OCI-LY1 (cell line): ENCODE results near the gene AGPS.

Source experiments
- H2AFZ ChIP-seq: fragments of 200-600 bp; sonication (generic), shearing (Covaris generic); 2 replicates; pipeline ENCODE4 v1.6.0; 2014; ENCODE audit warnings: antibody characterized with exemption, mild to moderate bottlenecking, low read length
- H3F3A ChIP-seq: fragments of 200-600 bp; sonication (generic), shearing (Covaris generic); 2 replicates; pipeline ENCODE4 v1.6.0; 2014; ENCODE audit warnings: mild to moderate bottlenecking, antibody characterized with exemption, low read length, moderate library complexity; ENCODE audit not compliant: insufficient read depth
- H3K27ac ChIP-seq: fragments of 200-600 bp; sonication (generic); 2 replicates; pipeline ENCODE4 v1.5.1; 2014; ENCODE audit warnings: low read length, mixed run types, mild to moderate bottlenecking, low read depth; ENCODE audit not compliant: poor library complexity, severe bottlenecking
- H3K27me3 ChIP-seq: fragments of 200-600 bp; sonication (generic); 2 replicates; pipeline ENCODE4 v1.6.0; 2014; ENCODE audit warnings: antibody characterized with exemption, mild to moderate bottlenecking, low read length, moderate library complexity; ENCODE audit not compliant: insufficient read depth
- H3K36me3 ChIP-seq: fragments of 200-600 bp; sonication (generic); 2 replicates; pipeline ENCODE4 v1.6.1; 2014; ENCODE audit warnings: mild to moderate bottlenecking, antibody characterized with exemption, low read length, moderate library complexity, mixed read lengths; ENCODE audit not compliant: insufficient read depth
- H3K4me1 ChIP-seq: fragments of 200-600 bp; sonication (generic); 2 replicates; pipeline ENCODE4 v1.5.1; 2014; ENCODE audit warnings: mild to moderate bottlenecking, low read length, moderate library complexity; ENCODE audit not compliant: insufficient read depth, severe bottlenecking
- H3K4me2 ChIP-seq: fragments of 200-600 bp; sonication (generic), shearing (Covaris generic); 2 replicates; pipeline ENCODE4 v1.6.1; 2014; ENCODE audit warnings: low read length
- H3K4me3 ChIP-seq: fragments of 200-600 bp; sonication (generic); 2 replicates; pipeline ENCODE4 v1.5.1; 2014; ENCODE audit warnings: low read length, low read depth, mild to moderate bottlenecking, mixed read lengths; ENCODE audit not compliant: poor library complexity, severe bottlenecking
- H3K79me2 ChIP-seq: fragments of 200-600 bp; shearing (Covaris generic); 2 replicates; pipeline ENCODE4 v1.6.1; 2016; ENCODE audit warnings: mixed run types, low read length, mixed read lengths; ENCODE audit not compliant: insufficient read depth
- H3K9ac ChIP-seq: fragments of 200-600 bp; sonication (generic), shearing (Covaris generic); 2 replicates; pipeline ENCODE4 v1.6.1; 2014; ENCODE audit warnings: mild to moderate bottlenecking, low read length, mixed read lengths
- H3K9me2 ChIP-seq: fragments of 200-600 bp; sonication (generic), shearing (Covaris generic); 2 replicates; pipeline ENCODE4 v1.6.1; 2014; ENCODE audit warnings: low read depth, mild to moderate bottlenecking, low read length, mixed read lengths
- H3K9me3 ChIP-seq: fragments of 200-600 bp; shearing (Covaris generic); 2 replicates; pipeline ENCODE4 v1.6.1; 2014; ENCODE audit warnings: low read length, mixed read lengths
- H4K20me1 ChIP-seq: fragments of 200-600 bp; sonication (generic), shearing (Covaris generic); 2 replicates; pipeline ENCODE4 v1.6.0; 2016; ENCODE audit warnings: mild to moderate bottlenecking, low read length; ENCODE audit not compliant: insufficient read depth
- CTCF ChIP-seq: fragments of 200-600 bp; sonication (generic), shearing (Covaris generic); IDR thresholded peaks from 2 replicates; pipeline ENCODE4 v1.5.1; 2017; ENCODE audit warnings: mild to moderate bottlenecking, antibody characterized with exemption, low read length, moderate library complexity, mixed read lengths
- EZH2 ChIP-seq: fragments of 200-600 bp; sonication (generic), shearing (Covaris generic); IDR thresholded peaks from 2 replicates; pipeline ENCODE4 v1.8.0; 2017; ENCODE audit warnings: borderline replicate concordance, mixed run types, mild to moderate bottlenecking, antibody characterized with exemption, low read length, moderate library complexity, mixed read lengths

The AGPS gene

GRCh38 chr2:177445200-177445599 is 52.6 kb downstream of the AGPS start:
- peaks cover 7% of the 10 kb centered on the region for H3K9me3 ChIP-seq
- H3K4me3 ChIP-seq = no peak overlapping the region
- H3K79me2 ChIP-seq = no peaks in the 10 kb centered on the region
- H4K20me1 ChIP-seq = no peaks in the 10 kb centered on the region
- no peaks in the 10 kb centered on the region for H3K27me3 ChIP-seq
- H3K4me2 ChIP-seq = no peak overlapping the region
- no peak overlapping the region for H3K27ac ChIP-seq
- H3K4me1 ChIP-seq = no peaks in the 10 kb centered on the region
- H3F3A ChIP-seq = no peaks in the 10 kb centered on the region
- H3K9ac ChIP-seq = no peak overlapping the region
- H3K36me3 ChIP-seq = peaks cover 64% of the 10 kb centered on the region
- H3K9me2 ChIP-seq = no peaks in the 10 kb centered on the region
- no peak overlapping the region for H2AFZ ChIP-seq
- TF ChIP-seq EZH2 = no peak
- TF ChIP-seq CTCF = no peak

GRCh38 chr2:177448031-177448430 is 55.5 kb downstream of the AGPS start:
- Histone ChIP-seq H3K4me2 (no peak overlapping the region), H3K36me3 (peaks cover 53% of the 10 kb centered on the region)

GRCh38 chr2:177449159-177449558 is 56.6 kb downstream of the AGPS start:
- no peaks in the 10 kb centered on the region for H3F3A ChIP-seq
- H3K4me2 ChIP-seq = no peak overlapping the region
- H3K27ac ChIP-seq = no peak overlapping the region
- H3K9me3 ChIP-seq = peaks cover 7% of the 10 kb centered on the region
- no peaks in the 10 kb centered on the region for H3K27me3 ChIP-seq
- H3K9me2 ChIP-seq = no peaks in the 10 kb centered on the region
- no peak overlapping the region for H3K9ac ChIP-seq
- no peaks in the 10 kb centered on the region for H4K20me1 ChIP-seq
- H3K4me3 ChIP-seq = no peak overlapping the region
- H3K4me1 ChIP-seq = no peaks in the 10 kb centered on the region
- no peaks in the 10 kb centered on the region for H3K79me2 ChIP-seq
- TF ChIP-seq CTCF (no peak), EZH2 (no peak)
- H3K36me3 ChIP-seq = peaks cover 49% of the 10 kb centered on the region
- H2AFZ ChIP-seq = no peak overlapping the region

More at GRCh38 chr2:177448031-177448430, 55.5 kb downstream of the AGPS start:
- Histone ChIP-seq H2AFZ (no peak overlapping the region), H3K9ac (no peak overlapping the region), H3K4me1 (no peaks in the 10 kb centered on the region), H3K4me3 (no peak overlapping the region), H3K9me3 (peaks cover 7% of the 10 kb centered on the region), H3K27ac (no peak overlapping the region), H3K27me3 (no peaks in the 10 kb centered on the region), H3K79me2 (no peaks in the 10 kb centered on the region), H3K9me2 (no peaks in the 10 kb centered on the region), H3F3A (no peaks in the 10 kb centered on the region), H4K20me1 (no peaks in the 10 kb centered on the region)
- TF ChIP-seq EZH2 (no peak), CTCF (no peak)
